ENCODE measurements around the gene UST. TPM values are rescaled to one million over a fixed set of nuclear protein-coding genes. Genes with fewer than 3 reads are reported as not detected.

The UST gene
- total RNA-seq, 1 experiment from 2014 or later: 6.1 TPM

- TF ChIP-seq ELF1 (IDR thresholded peaks at IDR 0.05; ENCODE audit: borderline replicate concordance, low read depth) (no peak), FOSL1 (IDR thresholded peaks at IDR 0.05; ENCODE audit: low read depth) (no peak), CBX3 (IDR thresholded peaks at IDR 0.05; ENCODE audit: low read depth) (no peak), EZH2 (IDR thresholded peaks at IDR 0.05) (no peak), SRF (IDR thresholded peaks at IDR 0.05; ENCODE audit: low read depth) (no peak), CEBPB (IDR thresholded peaks at IDR 0.05; ENCODE audit: low read depth) (no peak), ZBTB33 (IDR thresholded peaks at IDR 0.05; ENCODE audit: extremely low read depth, insufficient replicate concordance, low read length) (no peak), ZNF274 (IDR thresholded peaks at IDR 0.05; ENCODE audit: low read depth, low read length) (no peak)
Measured at GRCh38 chr6:149060985-149061760, 314.3 kb downstream of the UST start (continued).

GRCh38 chr6:149061930-149062329, 315.1 kb downstream of the UST start:
- no peaks in the 10 kb centered on the region for H3K27me3 ChIP-seq (ENCODE audit: insufficient read depth, low read length)
- DNase-seq (ENCODE audit: low read depth, low spot score) (no peak), ATAC-seq (no peak)
- H3K27ac ChIP-seq (ENCODE audit: low read depth, low read length): no peak overlapping the region
- H3K36me3 ChIP-seq (ENCODE audit: control insufficient read depth in 1 of 2, insufficient read depth in 2 of 2, low read length in 2 of 2): no peaks in the 10 kb centered on the region
- ChIA-PET CTCF (no interaction called here), RAD21 (ENCODE audit: low non-redundant PET in 1 of 2, low total read pairs in 2 of 2, uncharacterized antibody in 2 of 2, unreplicated experiment in 2 of 2) (no interaction called here), POLR2A (no interaction called here)
- no peak overlapping the region for H3K4me2 ChIP-seq (ENCODE audit: low read length)
- H3K9me2 ChIP-seq (ENCODE audit: insufficient read depth): no peaks in the 10 kb centered on the region
- no peak overlapping the region for H2AFZ ChIP-seq (ENCODE audit: low read depth, low read length, poor library complexity, severe bottlenecking)
- no TSS peak for BruUV-seq (replicated peaks)
- H3K79me2 ChIP-seq (ENCODE audit: insufficient read depth, low read length): no peaks in the 10 kb centered on the region
- no peak for TF ChIP-seq EZH2 (IDR thresholded peaks at IDR 0.05)
- no peak overlapping the region for H3K9ac ChIP-seq (ENCODE audit: low read length)
- intact Hi-C loops (cut with micrococcal nuclease): no loop called here
- H3K9me3 ChIP-seq (ENCODE audit: control insufficient read depth in 1 of 2, insufficient read depth in 1 of 2, low read depth in 1 of 2, low read length in 2 of 2): no peaks in the 10 kb centered on the region
- peaks cover 0 to 4% of the 10 kb centered on the region in 2 experiments; a peak in 2 of 4 replicates for H3K4me1 ChIP-seq (ENCODE audit: control insufficient read depth in 1 of 2, insufficient read depth in 2 of 2, low read length in 2 of 2)
- H3K4me3 ChIP-seq (replicated peaks in 1 of 2; ENCODE audit: low read depth in 1 of 2, low read length in 2 of 2): no peak overlapping the region
- no peaks in the 10 kb centered on the region for H4K20me1 ChIP-seq (ENCODE audit: insufficient read depth)
